Body of pancreas (tissue), 4 donors: ENCODE data around the gene MYH7. TPM values are rescaled to one million over a fixed set of nuclear protein-coding genes. Genes with fewer than 3 reads are reported as not detected.

Source experiments
- ATAC-seq: fragments of 150-250 bp; one replicate; pipeline ENCODE4 v1.9.1; 2016
- DNase-seq, 4 donors: peaks; one replicate each; pipeline ENCODE4 v3.0.0-alpha.2; 2019
- H3K27ac ChIP-seq, 4 donors: fragments of 200-600 bp; sonication (generic); 1 replicate in 3 of 4; 2 replicates in 1 of 4; pipeline versions ENCODE4 v1.5.1 to v1.6.1; 2016 to 2019; ENCODE audit warnings: mild to moderate bottlenecking in 1 of 4, mixed read lengths in 1 of 4, moderate library complexity in 1 of 4
- H3K27me3 ChIP-seq, 2 donors: fragments of 200-600 bp; sonication (generic); one replicate each; pipeline ENCODE4 v1.6.0; 2016; ENCODE audit warnings: mild to moderate bottlenecking in 1 of 2
- H3K36me3 ChIP-seq, 2 donors: fragments of 200-600 bp; sonication (generic); replicated peaks in 1 of 2; 2 replicates each; pipeline ENCODE4 v1.5.1; 2016; ENCODE audit warnings: low read depth in 2 of 2; ENCODE audit not compliant: insufficient read depth in 1 of 2
- H3K4me1 ChIP-seq: fragments of 200-600 bp; sonication (generic); one replicate; pipeline ENCODE4 v1.6.0; 2016
- H3K4me3 ChIP-seq, 2 donors: fragments of 200-600 bp; sonication (generic); 1 replicate in 1 of 2; 2 replicates in 1 of 2; pipeline ENCODE4 v1.5.1; 2016 to 2019
- H3K9me3 ChIP-seq, 3 donors: fragments of 200-600 bp; sonication (generic); 1 replicate in 2 of 3; 2 replicates in 1 of 3; pipeline ENCODE4 v1.5.1; 2016
- POLR2A ChIP-seq, 3 donors: fragments of 450-650 bp; IDR thresholded peaks; one replicate each; pipeline ENCODE4 v1.6.1; 2016; ENCODE audit warnings: antibody characterized with exemption in 3 of 3, mild to moderate bottlenecking in 2 of 3
- WGBS, 2 donors: methylation state at CpG; one replicate each; pipeline ENCODE4 v1.1.5; 2017; 5-methylcytosine and 5-hydroxymethylcytosine counted together
- intact Hi-C: fragments of 100-400 bp; cut with DNase I; formaldehyde crosslinking; loops from one replicate; pipeline ENCODE4 v1.15.1; 2023
- microRNA counts, 2 donors: library from miRNA; unstranded; fragments of <30 nt; microRNA quantifications; one replicate each; lab custom pipeline; 2017
- microRNA-seq, 2 donors: library from miRNA; unstranded; fragments of <30 nt; microRNA quantifications; one replicate each; pipeline ENCODE4, GENCODE V29; 2016; ENCODE audit warnings: borderline number of aligned reads in 2 of 2, borderline replicate concordance in 2 of 2
- small RNA-seq: library from RNA; depleted of rRNA; stranded (forward); fragments of <200 nt; gene quantifications from one replicate; pipeline ENCODE3, GENCODE V24; 2016
- total RNA-seq, 2 donors: library from RNA; depleted of rRNA; stranded (reverse); fragments of >200 nt; gene quantifications; one replicate each; pipeline ENCODE4 v1.1.0, GENCODE V29; 2016
- TF ChIP-seq, protein P1 (sequence below), 7 experiments: fragments of 450-650 bp in 4 of 7; fragments of 200-600 bp in 3 of 7; sonication (generic) in 3 of 7; IDR thresholded peaks; one replicate each; pipeline ENCODE4 v1.5.1; 2016 to 2019; ENCODE audit warnings: antibody characterized with exemption in 7 of 7

Gene MYH7
- total RNA-seq, 2 donors from 2014 or later: 0.52 to 2.0 TPM

DNA sequence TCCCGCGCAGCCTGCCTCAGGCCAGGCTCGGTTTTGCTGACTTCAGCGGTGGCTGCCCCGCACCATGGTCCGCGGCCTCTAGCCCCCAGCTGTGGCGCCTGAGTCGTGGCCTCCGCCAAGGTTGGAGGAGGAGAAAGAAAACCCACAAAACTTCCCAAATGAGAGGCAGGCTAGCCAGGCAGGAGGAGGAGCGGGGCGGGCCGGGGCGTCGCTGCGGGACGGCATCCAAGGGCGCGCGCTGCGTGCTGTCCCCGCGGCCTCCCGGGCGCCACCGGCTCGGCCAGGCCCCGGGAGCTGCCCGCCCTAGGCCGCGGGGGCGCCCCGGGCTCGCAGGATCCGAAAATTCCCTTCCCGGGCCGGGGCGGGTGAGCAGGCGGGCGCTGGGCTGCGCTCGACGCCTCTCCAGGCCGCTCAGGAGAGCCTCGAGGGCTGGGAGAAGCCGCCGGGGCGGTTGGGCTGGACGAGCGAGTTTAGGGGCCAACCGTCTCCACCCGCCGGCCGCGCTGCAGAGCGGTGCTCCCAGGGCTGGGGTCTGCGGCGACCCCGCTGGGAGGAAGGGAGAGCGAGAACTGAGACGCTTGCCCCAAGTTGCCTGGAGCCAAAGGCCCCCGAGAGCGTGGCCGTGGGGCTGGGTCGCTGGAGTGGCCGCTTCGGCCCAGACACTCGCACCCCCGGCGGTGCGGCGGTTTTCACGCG is 70.3 kb downstream of the MYH7 start, which contains the start of gene EFS:
TSS of gene EFS (minus strand) at position 137 of the 696 bp plus-strand sequence. CDS start 147 bp downstream, outside the sequence.
- no peaks in the 10 kb centered on the region for H3K36me3 ChIP-seq
- peak in 1 of 4 donors; percentile 24 for DNase-seq
- ATAC-seq: peak; percentile 41
- no peak within 1 kb of the TSS for H3K4me3 ChIP-seq
- 13 to 62% methylated on average over 10 to 73 of the region's 74 CpGs for WGBS, 2 donors
- intact Hi-C loops: no loop called here
- no peaks in the 10 kb centered on the region for H3K9me3 ChIP-seq
- H3K27ac ChIP-seq: peak within 1 kb of the TSS in 2 of 4 donors; percentile 21 to 45
- H3K27me3 ChIP-seq: peaks cover 0 to 20% of the 10 kb centered on the region in 2 donors
- TF ChIP-seq, protein P1, sequence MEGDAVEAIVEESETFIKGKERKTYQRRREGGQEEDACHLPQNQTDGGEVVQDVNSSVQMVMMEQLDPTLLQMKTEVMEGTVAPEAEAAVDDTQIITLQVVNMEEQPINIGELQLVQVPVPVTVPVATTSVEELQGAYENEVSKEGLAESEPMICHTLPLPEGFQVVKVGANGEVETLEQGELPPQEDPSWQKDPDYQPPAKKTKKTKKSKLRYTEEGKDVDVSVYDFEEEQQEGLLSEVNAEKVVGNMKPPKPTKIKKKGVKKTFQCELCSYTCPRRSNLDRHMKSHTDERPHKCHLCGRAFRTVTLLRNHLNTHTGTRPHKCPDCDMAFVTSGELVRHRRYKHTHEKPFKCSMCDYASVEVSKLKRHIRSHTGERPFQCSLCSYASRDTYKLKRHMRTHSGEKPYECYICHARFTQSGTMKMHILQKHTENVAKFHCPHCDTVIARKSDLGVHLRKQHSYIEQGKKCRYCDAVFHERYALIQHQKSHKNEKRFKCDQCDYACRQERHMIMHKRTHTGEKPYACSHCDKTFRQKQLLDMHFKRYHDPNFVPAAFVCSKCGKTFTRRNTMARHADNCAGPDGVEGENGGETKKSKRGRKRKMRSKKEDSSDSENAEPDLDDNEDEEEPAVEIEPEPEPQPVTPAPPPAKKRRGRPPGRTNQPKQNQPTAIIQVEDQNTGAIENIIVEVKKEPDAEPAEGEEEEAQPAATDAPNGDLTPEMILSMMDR (IDR thresholded peaks at IDR 0.05): no peak
- peaks cover 11% of the 10 kb centered on the region for H3K4me1 ChIP-seq

DNA sequence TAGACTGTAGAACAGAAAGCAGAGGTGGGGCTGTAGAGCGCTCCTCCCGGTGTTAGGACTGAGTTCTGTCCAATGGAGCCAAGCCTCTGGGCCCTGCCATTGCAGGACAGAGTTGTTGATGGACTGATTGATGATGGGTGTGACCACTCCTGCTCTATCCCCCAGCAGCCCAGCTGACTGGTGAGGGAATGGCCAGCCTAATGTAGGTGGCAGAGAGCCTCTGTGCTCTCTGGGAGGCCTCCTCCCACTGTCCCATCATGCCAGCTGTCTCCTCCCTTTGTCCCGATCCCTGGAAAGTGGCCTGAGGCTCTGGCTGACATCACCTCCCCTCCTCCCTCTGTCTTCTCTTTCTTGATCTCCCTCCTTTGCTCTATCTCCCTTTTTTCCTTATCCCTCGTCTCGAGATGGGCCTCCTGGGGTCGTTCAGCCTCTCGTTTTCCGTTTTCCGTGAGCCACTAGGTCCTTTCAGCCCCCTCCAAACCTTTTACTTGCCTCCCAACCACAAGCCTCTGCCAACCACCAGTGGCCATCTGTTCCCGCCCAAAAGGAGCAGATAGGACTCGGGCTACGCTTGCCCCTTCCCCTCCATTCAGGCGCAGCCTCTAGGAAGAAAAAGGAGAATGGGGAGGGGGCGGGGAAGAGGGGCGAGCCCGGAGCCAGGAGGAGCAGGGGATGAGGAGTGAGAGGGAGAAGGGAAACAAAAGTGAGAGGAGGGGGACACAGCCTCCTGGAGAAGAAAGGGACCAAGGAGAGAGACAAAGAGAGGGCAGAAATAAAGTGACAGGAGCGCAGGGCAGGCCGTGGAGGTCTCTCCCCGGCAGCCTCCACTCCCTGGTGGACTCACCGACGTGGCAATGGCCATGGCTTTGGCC is 71.1 kb downstream of the MYH7 start:
- Histone ChIP-seq H3K27ac (peak overlapping the region in 2 of 4 donors; percentile 14 to 45), H3K36me3 (no peaks in the 10 kb centered on the region), H3K27me3 (peaks cover 0 to 20% of the 10 kb centered on the region in 2 donors), H3K9me3 (no peaks in the 10 kb centered on the region), H3K4me3 (no peak overlapping the region), H3K4me1 (peaks cover 11% of the 10 kb centered on the region)
- intact Hi-C loops: no loop called here
- 51 to 55% methylated on average over 20 to 21 of the region's 21 CpGs for WGBS, 2 donors
- DNase-seq (no peak), ATAC-seq (no peak)
- TF ChIP-seq, protein P1 (IDR thresholded peaks at IDR 0.05): no peak
- TF ChIP-seq POLR2A (IDR thresholded peaks at IDR 0.05): no peak

MicroRNAs encoded within 50 kb of the gene (microRNA counts, 767-probe panel; counts per million panel counts)
- microRNA hsa-miR-208a (lab: Ali Mortazavi, UCI) (0 to 736 counts per million in 2 donors), microRNA hsa-miR-208b (lab: Ali Mortazavi, UCI) (0 to 736 counts per million in 2 donors)

Small RNAs within 50 kb of the gene (microRNA-seq; reads per million reads assigned to microRNA genes)
- 0.47 to 2.2 reads per million in 2 donors for gene MIR208A
- 4.9 to 6.1 reads per million in 2 donors for gene MIR208B

Small RNAs within 50 kb of the gene (small RNA-seq; reads per million reads assigned to genes)
- not detected for gene MIR208A
- gene MIR208B: not detected

Other genes with a start within 250 kb of the MYH7 start
- not detected for gene RNF212B, start 197.7 kb downstream of the MYH7 start, total RNA-seq
- 1 to 10 TPM; 4.9 to 8.6 TPM for gene HOMEZ, start 149.5 kb downstream of the MYH7 start, total RNA-seq
- 1 to 10 TPM; 5.4 to 9.6 TPM for gene PPP1R3E, start 132.8 kb downstream of the MYH7 start, total RNA-seq
- gene BCL2L2, start 128.8 kb downstream of the MYH7 start, total RNA-seq: 10 to 100 TPM; 25.4 to 73.2 TPM
- gene PABPN1, start 114.2 kb downstream of the MYH7 start, total RNA-seq: 10 to 100 TPM; 28.8 to 46.8 TPM
- gene SLC22A17, start 82.8 kb downstream of the MYH7 start, total RNA-seq: 10 to 100 TPM; 20.8 to 36.6 TPM
- 1 to 10 TPM in 1 of 2 donors, under 1 TPM in 1; 0.99 to 1.3 TPM for gene EFS, start 70.5 kb downstream of the MYH7 start, total RNA-seq
- not detected for gene IL25, start 62.9 kb downstream of the MYH7 start, total RNA-seq
- not detected for gene CMTM5, start 58.6 kb downstream of the MYH7 start, total RNA-seq
- 1 to 10 TPM in 1 of 2 donors, under 1 TPM in 1; 0.26 to 1.6 TPM for gene MYH6, start 27.4 kb downstream of the MYH7 start, total RNA-seq
- gene NGDN, start 34.0 kb upstream of the MYH7 start, total RNA-seq: 10 to 100 TPM; 29.0 to 31.6 TPM
- gene ZFHX2, start 116.1 kb upstream of the MYH7 start, total RNA-seq: 1 to 10 TPM in 1 of 2 donors, under 1 TPM in 1; 0.33 to 1.6 TPM
- 10 to 100 TPM; 11.7 to 43.2 TPM for gene THTPA, start 120.6 kb upstream of the MYH7 start, total RNA-seq
- 100 to 1,000 TPM; 150 to 237 TPM for gene AP1G2, start 132.1 kb upstream of the MYH7 start, total RNA-seq
- gene JPH4, start 143.1 kb upstream of the MYH7 start, total RNA-seq: under 1 TPM; 0.52 to 0.99 TPM
- 1 to 10 TPM; 1.3 to 3.3 TPM for gene DHRS2, start 200.7 kb upstream of the MYH7 start, total RNA-seq